ENCODE measurements around the gene PLEKHM2. TPM values are rescaled to one million over a fixed set of nuclear protein-coding genes. Genes with fewer than 3 reads are reported as not detected.
A peak's percentile ranks its signal among the peaks of the same experiment; 100 is the strongest.

The PLEKHM2 gene
- total and polyA plus RNA-seq, 8 donors: 22.9 to 39.6 (median 33.3) TPM

DNA sequence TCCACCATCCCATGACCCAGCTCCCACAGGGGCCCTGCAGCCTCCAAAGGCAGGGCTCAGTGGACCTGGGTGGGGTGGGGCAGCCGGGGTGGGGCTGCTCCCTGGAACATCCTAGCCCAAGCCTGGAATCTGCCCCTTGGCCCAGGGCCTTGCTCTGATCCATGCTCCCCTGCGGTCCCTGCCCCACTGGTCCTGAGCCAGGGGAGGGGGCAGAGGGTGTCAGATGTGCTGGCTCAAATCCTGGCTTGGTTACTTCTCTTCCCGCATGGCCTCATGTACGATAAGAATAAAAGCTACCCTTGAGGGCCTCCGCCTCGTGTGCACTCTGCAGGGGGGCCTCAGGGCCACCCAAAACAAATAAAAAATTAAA is 52.8 kb downstream of the PLEKHM2 start:
- peak in 2 of 6 donors; percentile 67 to 70 for DNase-seq
- ATAC-seq: peak in 3 of 4 donors; percentile 1 to 26 (median 10)
- whole genome bisulfite sequencing, 2 donors: 10 to 12% methylated on average over 6 of the region's 6 CpGs

DNA sequence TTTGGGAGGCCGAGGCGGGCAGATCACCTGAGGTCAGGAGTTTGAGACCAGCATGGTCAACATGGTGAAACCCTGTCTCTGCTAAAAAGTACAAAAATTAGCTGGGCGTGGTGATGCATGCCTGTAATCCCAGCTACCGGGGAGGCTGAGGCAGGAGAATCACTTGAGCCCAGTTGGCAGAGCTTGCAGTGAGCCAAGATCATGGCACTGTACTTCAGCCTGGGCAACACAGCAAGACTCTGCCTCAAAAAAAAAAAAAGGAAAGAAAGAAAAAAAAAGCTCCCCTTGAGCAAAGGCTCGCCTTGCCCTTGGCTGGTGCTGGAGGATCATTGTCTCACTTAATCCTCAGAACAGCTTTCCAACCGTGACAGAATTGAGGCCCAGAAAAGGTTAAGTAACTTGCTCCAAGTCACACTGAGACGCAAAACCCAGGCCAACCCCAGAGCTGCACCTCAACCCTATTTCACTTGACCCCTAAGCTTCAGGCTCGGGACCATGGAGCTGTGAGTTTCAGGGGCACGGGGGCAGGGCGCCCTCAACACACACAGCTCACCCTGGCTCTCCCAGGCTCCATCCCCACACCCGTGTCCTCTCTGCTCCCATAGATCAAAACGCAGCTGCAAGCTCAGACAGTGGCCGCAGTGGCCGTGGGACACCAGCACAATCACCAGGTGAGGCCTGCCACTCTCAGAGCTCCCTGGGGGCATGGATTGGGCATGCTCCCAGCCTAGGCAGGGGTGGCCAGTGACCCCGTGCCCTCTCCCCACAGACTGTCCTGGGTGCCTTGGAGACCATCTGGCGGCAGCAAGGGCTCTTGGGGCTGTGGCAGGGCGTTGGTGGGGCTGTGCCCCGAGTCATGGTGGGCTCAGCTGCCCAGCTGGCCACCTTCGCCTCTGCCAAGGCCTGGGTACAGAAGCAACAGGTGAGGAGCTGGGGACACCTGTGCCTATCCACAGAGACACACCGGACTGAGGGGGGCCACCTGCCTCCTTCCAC is 53.5 kb downstream of the PLEKHM2 start:
- H3K36me3 ChIP-seq: peaks cover 0 to 8% (median 2%) of the 10 kb centered on the region in 3 donors
- FAIRE-seq (no peak), DNase-seq (peak in 1 of 6 donors; percentile 35), ATAC-seq (no peak)
- TF ChIP-seq, protein P1, sequence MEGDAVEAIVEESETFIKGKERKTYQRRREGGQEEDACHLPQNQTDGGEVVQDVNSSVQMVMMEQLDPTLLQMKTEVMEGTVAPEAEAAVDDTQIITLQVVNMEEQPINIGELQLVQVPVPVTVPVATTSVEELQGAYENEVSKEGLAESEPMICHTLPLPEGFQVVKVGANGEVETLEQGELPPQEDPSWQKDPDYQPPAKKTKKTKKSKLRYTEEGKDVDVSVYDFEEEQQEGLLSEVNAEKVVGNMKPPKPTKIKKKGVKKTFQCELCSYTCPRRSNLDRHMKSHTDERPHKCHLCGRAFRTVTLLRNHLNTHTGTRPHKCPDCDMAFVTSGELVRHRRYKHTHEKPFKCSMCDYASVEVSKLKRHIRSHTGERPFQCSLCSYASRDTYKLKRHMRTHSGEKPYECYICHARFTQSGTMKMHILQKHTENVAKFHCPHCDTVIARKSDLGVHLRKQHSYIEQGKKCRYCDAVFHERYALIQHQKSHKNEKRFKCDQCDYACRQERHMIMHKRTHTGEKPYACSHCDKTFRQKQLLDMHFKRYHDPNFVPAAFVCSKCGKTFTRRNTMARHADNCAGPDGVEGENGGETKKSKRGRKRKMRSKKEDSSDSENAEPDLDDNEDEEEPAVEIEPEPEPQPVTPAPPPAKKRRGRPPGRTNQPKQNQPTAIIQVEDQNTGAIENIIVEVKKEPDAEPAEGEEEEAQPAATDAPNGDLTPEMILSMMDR (IDR thresholded peaks at IDR 0.05): no peak
- H3K4me3 ChIP-seq: peak overlapping the region in 1 of 4 donors; percentile 12
- H3K27me3 ChIP-seq: no peaks in the 10 kb centered on the region
- peaks cover 32 to 37% (median 37%) of the 10 kb centered on the region in 3 donors for H3K4me1 ChIP-seq
- intact Hi-C loops (cut with DNase I): loop anchor here in 1 of 3 donors (10.0 kb wide), 1 partner anchor 143 kb away; no protein-coding TSS in a partner anchor
- H3K9me3 ChIP-seq: no peaks in the 10 kb centered on the region
- WGBS, 2 donors: 50 to 54% methylated on average over 20 of the region's 20 CpGs
- peak overlapping the region; percentile 79 to 97 (median 84) for H3K27ac ChIP-seq

More for the DNA sequence above, 52.8 kb downstream of the PLEKHM2 start:
- no peaks in the 10 kb centered on the region for H3K27me3 ChIP-seq
- peaks cover 0 to 12% (median 10%) of the 10 kb centered on the region in 3 donors for H3K36me3 ChIP-seq
- H3K4me3 ChIP-seq: peak overlapping the region in 1 of 4 donors; percentile 12
- intact Hi-C loops (cut with DNase I): loop anchor here in 1 of 3 donors (10.0 kb wide), 1 partner anchor 142 kb away; no protein-coding TSS in a partner anchor
- FAIRE-seq: no peak
- H3K9me3 ChIP-seq: no peaks in the 10 kb centered on the region
- TF ChIP-seq, protein P1 (IDR thresholded peaks at IDR 0.05): no peak
- peak overlapping the region; percentile 79 to 97 (median 84) for H3K27ac ChIP-seq
- peaks cover 32 to 37% (median 37%) of the 10 kb centered on the region in 3 donors for H3K4me1 ChIP-seq

DNA sequence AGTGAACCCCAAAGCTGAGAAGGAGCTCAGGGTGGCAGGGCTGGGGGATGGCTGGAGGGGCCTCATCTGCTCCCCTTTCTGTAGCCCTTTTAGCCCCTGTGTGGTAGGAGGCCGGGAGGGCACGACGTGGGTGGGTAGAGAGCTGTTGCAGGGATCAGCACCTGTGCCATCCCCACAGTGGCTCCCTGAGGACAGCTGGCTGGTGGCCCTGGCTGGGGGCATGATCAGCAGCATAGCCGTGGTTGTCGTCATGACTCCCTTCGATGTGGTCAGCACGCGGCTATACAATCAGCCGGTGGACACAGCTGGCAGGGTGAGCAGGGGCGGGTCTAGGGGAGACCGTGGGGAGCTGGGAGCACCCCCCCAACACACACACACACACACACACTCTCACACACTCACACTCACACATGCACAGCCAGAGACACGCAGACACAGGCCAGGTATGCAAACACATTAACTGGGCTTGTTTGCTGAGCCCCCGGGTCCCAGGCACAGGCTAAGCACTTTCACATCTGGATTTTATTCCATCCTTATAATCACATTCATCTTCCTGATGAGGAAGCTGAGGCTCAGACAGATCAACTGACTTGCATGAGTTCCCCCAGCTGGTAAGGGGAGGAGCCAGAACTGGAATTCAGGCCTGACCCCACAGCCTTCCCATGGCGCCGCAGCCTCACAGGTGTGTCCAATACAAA is 54.4 kb downstream of the PLEKHM2 start:
- no peak for FAIRE-seq
- WGBS, 2 donors: 53% methylated on average over 14 to 15 of the region's 15 CpGs
- H3K27ac ChIP-seq: peak overlapping the region in 1 of 4 donors; percentile 79
- ATAC-seq: no peak
- peak in 3 of 6 donors; percentile 63 to 81 (median 68) for DNase-seq
- no peaks in the 10 kb centered on the region for H3K9me3 ChIP-seq
- intact Hi-C loops (cut with DNase I): loop anchor here in 1 of 3 donors (10.0 kb wide), 1 partner anchor 144 kb away; no protein-coding TSS in a partner anchor
- H3K27me3 ChIP-seq: no peaks in the 10 kb centered on the region
- H3K4me1 ChIP-seq: peaks cover 32 to 37% (median 37%) of the 10 kb centered on the region in 3 donors
- TF ChIP-seq, protein P1 (IDR thresholded peaks at IDR 0.05): no peak
- H3K4me3 ChIP-seq: no peak overlapping the region
- peaks cover 0 to 5% (median 0%) of the 10 kb centered on the region in 3 donors for H3K36me3 ChIP-seq

DNA sequence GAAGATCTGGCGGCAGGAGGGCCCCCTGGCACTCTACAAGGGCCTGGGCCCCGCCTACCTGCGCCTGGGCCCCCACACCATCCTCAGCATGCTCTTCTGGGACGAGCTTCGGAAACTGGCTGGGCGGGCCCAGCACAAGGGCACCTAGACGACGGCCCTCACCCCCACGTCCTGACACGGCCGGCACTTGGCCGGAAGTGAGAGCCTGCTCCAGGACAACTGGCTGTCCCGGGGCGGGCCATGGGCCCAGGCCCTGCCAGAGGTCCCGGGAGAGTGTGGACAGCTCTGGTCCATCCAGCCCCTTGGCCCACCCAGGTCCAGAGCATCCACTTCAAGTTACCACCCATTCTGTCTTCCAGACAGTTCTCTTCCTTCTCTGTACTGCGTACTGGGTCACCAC is 55.1 kb downstream of the PLEKHM2 start:
- intact Hi-C loops (cut with DNase I): loop anchor here in 1 of 3 donors (10.0 kb wide), 1 partner anchor 144 kb away; no protein-coding TSS in a partner anchor
- TF ChIP-seq, protein P1 (IDR thresholded peaks at IDR 0.05): no peak
- no peaks in the 10 kb centered on the region for H3K9me3 ChIP-seq
- no peaks in the 10 kb centered on the region for H3K27me3 ChIP-seq
- peaks cover 32 to 37% (median 37%) of the 10 kb centered on the region in 3 donors for H3K4me1 ChIP-seq
- DNase-seq (no peak), FAIRE-seq (no peak), ATAC-seq (no peak)
- H3K4me3 ChIP-seq: no peak overlapping the region
- WGBS, 2 donors: 87 to 90% methylated on average over 16 of the region's 16 CpGs
- no peaks in the 10 kb centered on the region for H3K36me3 ChIP-seq
- H3K27ac ChIP-seq: no peak overlapping the region

Data from pancreas (tissue), 10 donors.